Epithelial cell of esophagus (primary cell): ENCODE data around the gene OGDH.

Experiments used
- DNase-seq: peaks from one replicate; pipeline ENCODE4 v3.0.0; 2010; ENCODE audit warnings: low read depth
- H3K4me3 ChIP-seq: 2 replicates; pipeline ENCODE4 v1.5.1; 2011; ENCODE audit warnings: mild to moderate bottlenecking, low read length, control low read depth
- CTCF ChIP-seq: IDR thresholded peaks from 2 replicates; pipeline ENCODE4 v1.5.1; 2011; ENCODE audit warnings: low read depth, mild to moderate bottlenecking, low read length, control low read depth, inconsistent platforms; ENCODE audit not compliant: insufficient read depth; ENCODE audit errors: missing control alignments

The OGDH gene

GRCh38 chr7:44599222-44599621 lies 7.2 kb upstream of the OGDH start:
- no peak overlapping the region for H3K4me3 ChIP-seq
- no peak for TF ChIP-seq CTCF
- DNase-seq, result no peak

DNA sequence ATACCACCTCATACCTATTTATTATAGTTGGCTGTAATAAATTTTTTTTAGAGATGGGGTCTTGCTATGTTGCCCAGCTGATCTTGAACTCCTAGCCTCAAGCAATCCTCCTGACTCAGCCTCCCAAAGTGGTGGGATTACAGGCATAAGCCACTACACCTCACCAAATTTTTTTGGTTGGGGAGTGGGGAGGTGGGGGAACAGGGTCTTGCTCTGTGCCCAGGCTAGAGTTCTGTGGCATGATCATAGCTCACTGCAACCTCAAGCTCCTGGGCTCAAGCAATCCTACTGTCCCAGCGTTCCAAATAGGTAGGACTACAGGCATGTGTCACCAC lies 3.9 kb upstream of the OGDH start:
- no peak for TF ChIP-seq CTCF
- DNase-seq, result no peak
- no peak overlapping the region for H3K4me3 ChIP-seq

GRCh38 chr7:44603193-44603592 lies 3.2 kb upstream of the OGDH start:
- no peak for DNase-seq
- TF ChIP-seq CTCF, result no peak
- H3K4me3 ChIP-seq, result no peak overlapping the region

DNA sequence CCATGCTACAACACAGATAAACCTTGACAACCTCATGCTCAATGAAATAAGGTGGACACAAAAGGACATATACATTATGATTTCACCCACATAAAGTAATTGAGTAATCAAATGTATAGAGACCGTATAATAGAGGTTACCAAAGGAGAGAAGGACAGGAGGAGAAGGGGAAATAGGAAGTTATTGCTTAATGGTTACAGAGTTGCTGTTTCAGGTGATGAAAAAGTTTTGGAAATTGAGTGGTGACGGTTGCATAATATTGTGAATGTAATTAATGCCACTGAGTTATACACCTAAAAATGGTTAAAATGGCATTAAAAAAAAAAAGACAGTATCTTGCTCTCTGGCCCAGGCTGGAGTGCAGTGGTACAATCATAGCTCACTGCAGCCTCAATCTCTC lies 1.5 kb upstream of the OGDH start:
- H3K4me3 ChIP-seq, result no peak overlapping the region
- no peak for DNase-seq
- no peak for TF ChIP-seq CTCF

DNA sequence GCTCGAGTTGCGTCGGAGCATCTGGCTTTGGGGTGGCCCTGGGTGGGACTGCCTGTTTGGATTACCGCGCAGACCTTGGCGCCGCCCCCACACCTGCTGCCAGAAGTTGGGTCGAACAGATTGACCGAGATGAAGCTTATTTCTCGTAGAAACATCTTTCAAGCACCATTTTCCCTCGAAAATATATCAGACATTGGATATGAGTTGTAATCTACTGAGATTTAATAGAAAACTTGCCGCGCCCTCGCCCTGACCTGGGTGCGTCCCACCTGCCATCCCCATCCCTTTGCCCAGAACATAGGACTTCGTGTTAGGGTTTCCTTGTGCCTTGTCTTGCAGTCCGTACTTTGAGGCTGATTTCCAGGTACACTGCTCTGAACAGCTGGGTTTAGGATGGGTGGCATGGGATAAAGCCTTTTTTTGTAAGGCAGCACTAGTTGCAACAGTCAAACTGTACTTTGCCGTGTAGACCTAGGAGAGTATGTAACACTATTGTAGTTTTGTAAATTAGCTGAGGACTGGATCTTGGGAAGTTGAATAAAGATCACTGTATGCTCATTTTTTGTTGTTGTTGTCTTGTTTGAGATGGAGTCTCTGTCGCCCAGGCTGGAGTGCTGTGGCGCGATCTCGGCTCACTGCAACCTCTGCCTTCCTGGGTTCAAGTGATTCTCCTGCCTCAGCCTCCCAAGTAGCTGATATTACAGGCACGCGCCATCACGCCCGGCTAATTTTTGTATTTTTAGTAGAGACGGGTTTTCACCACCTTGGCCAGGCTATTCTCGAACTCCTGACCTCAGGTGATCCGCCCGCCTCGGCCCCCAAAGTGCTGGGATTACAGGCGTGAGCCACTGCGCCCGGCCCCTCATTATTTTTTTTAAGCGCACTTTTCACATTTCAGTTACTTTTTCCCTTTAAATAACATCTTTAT lies 978 bp downstream of the OGDH start:
- DNase-seq, result no peak

DNA sequence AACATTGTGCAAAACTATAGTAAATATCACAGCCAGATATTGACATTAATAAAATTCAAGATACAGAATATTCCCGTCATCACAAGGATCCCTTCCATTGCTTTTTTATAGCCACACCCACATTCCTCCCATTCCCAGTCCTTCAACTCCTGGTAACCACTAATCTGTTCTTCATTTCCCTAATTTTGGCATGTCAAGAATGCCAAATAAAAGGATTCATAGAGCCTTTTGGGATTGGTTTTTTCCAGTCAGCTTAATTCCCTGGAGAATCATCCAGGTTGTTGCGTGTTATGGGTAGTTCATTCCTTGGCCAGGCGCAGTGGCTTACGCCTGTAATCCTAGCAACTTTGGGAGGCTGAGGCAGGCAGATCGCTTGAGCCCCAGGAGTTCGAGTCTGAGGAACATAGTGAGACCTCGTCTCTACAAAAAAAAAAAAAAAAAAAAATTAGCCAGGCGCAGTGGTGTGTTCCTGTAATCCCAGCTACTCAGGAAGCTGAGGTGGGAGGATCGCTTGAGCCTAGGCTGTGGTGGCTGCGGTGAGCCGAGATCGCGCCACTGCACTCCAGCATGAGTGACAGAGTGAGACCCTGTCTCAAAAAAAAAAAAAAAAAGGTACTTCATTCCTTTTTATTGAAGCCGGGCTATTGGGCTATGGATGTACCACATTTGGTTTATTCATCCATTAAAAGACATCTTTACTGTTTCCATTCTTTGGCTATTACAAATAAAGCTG lies 2.7 kb downstream of the OGDH start:
- H3K4me3 ChIP-seq, result no peak overlapping the region
- peak; percentile 11 for DNase-seq
- no peak for TF ChIP-seq CTCF

More for the DNA sequence above, 978 bp downstream of the OGDH start:
- H3K4me3 ChIP-seq, result peak overlapping the region; percentile 82
- TF ChIP-seq CTCF, result no peak
